Measurements from ENCODE around the gene MARK3. TPM values are rescaled to one million over a fixed set of nuclear protein-coding genes. Genes with fewer than 3 reads are reported as not detected.

MARK3 gene
- total RNA-seq, 2 experiments from 2014 or later: 76.8 to 86.7 TPM

DNA sequence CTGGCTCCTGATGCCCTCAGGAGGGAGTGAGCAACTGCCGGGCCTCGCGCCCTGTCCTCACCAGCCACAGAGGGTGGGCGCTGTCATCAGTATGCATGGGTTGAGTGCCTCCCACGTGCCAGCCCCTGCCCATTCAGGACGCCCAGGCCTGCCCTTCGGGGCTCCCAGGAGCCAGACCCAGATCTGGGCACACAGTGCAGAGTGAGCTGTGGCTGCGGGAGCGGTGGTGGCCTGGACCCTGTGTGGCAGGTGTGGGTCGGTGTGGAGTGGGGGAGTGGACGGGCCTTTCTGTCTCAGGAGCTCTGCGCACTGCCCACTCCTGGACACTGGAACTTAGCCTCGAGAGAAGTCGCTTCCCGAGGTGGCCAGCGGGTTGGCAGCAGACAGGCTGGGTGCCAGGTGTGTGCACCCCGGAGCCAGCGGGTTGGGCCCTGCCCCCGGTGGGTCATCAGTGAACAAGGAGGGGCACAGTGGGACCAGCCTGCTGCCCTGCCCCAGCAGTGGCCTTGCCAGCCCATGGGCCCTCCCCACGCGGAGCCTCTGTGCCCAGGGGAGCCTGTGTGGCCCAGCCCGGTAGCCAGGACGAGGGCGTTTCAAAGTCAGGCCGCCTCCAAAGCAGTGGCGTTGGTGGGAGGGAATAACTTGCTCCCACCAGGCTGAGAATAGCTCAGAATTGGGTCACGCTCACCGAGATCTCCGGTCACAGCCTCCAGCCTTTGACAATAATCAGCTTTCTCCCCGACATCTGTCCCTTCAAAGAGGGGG, 153.3 kb downstream of the MARK3 start:
- H3K4me1 Mint-ChIP-seq (ENCODE audit: low read depth): no peaks in the 10 kb centered on the region
- ATAC-seq (no peak), DNase-seq (no peak)
- H3K27me3 Mint-ChIP-seq (ENCODE audit: low read depth): no peaks in the 10 kb centered on the region
- no peak overlapping the region for H3K27ac Mint-ChIP-seq
- no peaks in the 10 kb centered on the region for H3K36me3 Mint-ChIP-seq (ENCODE audit: low read depth)
- ChIA-PET CTCF (no interaction called here), POLR2A (no interaction called here)
- H3K9me3 Mint-ChIP-seq (ENCODE audit: insufficient read depth): no peaks in the 10 kb centered on the region
- no peak overlapping the region for H3K4me3 Mint-ChIP-seq

DNA sequence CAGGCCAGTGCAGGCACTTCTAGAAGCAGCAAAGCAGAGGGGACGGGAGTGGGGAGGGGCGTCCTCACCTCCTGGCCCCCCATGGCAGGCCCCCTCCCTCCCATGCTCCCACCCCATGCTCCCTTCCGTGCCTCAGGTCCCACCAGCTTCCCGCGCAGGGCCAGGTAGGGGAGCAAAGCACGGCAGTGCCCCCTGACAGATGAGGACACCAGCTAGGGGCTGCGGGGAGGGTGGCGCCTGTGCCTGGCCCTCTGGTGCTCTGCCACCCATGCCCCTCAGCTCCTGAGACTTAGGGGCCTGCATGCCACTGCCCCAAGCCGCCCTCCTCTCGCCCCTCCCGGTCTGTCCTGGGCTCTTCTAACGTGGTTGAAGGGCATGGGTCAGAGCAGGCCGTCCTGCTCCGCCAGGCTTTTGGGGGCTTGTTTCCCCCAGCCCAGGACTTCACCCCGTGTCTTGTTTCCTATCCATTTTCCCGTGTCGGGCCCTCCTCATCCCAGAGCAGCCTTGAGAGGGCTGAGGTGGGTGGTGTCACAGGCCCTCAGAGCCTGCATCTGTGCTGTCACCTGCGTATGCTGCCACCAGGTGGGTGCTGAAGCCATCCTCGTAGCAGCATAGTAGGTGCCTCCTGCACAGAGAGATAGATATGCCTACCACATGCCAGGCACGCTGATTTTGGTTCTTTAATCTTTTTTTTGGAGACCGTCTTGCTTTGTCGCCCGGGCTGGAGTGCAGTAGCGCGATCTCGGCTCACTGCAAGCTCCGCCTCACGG, 154.0 kb downstream of the MARK3 start:
- Mint-ChIP-seq H3K4me1 (ENCODE audit: low read depth) (no peaks in the 10 kb centered on the region), H3K4me3 (no peak overlapping the region), H3K27ac (no peak overlapping the region), H3K9me3 (ENCODE audit: insufficient read depth) (no peaks in the 10 kb centered on the region), H3K36me3 (ENCODE audit: low read depth) (no peaks in the 10 kb centered on the region), H3K27me3 (ENCODE audit: low read depth) (no peaks in the 10 kb centered on the region)
- DNase-seq: no peak
- ATAC-seq: no peak
- ChIA-PET POLR2A (no interaction called here), CTCF (no interaction called here)

DNA sequence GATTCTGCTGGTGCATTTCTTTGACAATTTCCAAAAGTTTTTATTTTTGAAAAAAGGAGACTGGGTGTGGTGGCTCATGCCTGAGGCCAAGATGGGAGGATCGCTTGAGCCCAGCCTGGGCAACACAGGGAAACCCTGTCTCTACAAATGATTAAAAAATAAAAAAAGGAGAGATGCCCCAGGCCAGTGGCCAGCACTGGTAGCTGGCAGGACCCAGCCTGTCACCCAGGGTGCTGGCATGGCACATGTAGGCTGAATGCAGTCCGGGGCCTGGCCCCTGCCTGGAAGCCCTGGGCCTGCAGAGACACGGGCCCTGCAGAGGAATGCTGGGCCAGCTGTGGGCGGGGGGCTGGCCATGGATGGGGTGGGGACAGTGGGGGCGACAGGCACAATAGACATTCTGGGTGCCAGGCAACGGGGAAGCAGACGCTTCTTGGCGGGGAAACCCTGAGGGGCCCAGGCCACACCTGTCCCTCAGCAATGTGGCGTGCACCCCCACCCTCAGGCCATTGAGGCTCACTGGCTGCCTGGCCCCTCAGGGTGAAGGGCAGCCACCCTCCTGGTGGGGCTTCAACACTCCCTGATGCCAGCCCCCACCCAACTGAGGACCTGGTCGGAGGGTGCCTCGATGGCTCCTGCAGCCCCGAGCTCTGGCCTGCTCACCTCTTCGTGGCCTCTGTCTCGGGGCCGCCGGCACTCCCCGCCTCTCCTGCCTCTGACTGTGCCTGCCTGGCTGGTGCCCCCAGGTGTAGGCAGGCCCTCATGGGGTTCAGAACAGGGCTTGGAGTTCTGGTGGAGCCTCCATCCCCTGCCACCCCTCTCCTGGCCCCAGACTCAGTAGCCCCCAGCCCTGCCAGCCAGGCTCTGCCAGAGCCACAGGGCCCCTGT, 155.8 kb downstream of the MARK3 start:
- CTCF ChIA-PET: no interaction called here
- Mint-ChIP-seq H3K36me3 (ENCODE audit: low read depth) (no peaks in the 10 kb centered on the region), H3K9me3 (ENCODE audit: insufficient read depth) (no peaks in the 10 kb centered on the region), H3K4me3 (no peak overlapping the region), H3K27ac (no peak overlapping the region), H3K27me3 (ENCODE audit: low read depth) (no peaks in the 10 kb centered on the region), H3K4me1 (ENCODE audit: low read depth) (no peaks in the 10 kb centered on the region)
- DNase-seq (no peak), ATAC-seq (no peak)
- POLR2A ChIA-PET: no interaction called here

DNA sequence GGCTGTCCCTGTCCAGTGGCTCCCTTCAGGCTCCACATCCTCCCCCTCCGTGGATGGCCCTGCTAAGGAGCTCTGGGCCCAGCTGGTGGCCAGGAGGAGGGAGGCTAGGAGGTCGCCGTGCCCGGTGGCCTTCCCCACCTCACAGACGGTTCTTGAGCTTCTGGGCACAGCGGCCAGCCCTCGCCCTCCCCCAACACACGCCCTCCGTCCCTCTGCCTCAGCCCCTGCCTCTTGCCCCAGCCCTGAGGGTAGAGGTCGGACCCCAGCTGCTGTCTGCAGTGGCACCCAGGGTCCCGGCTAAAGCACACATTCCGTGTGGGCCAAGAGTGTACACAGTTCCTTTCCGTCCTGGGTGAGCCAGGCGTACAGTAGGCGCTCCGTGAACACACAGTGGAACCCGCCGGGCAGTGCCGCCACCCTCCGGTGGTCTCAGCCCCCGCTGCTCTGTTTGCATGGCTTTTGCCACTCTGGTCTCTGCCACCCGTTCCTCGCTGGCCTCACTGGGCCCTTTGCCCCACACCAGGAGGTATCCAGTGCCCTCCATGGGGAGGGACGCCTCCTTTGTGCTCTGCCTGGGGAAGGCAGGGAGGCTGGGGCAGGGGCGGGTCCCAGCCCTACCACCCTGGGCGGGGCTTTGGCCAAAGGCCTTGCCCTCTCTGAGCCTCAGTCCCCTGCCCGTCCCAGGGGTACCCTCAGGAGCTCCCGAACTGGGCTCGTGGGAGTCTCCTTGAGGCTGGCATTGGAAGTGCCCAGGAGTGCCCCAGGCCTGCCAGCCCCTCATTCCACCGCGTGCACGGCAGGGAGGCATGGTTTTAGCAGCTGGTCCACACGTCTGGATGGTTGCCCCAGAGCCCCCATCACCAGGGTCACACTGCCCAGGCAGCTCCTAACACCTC, 156.7 kb downstream of the MARK3 start:
- H3K27ac Mint-ChIP-seq: no peak overlapping the region
- no peaks in the 10 kb centered on the region for H3K36me3 Mint-ChIP-seq (ENCODE audit: low read depth)
- CTCF ChIA-PET: no interaction called here
- no peak overlapping the region for H3K4me3 Mint-ChIP-seq
- DNase-seq: no peak
- H3K9me3 Mint-ChIP-seq (ENCODE audit: insufficient read depth): no peaks in the 10 kb centered on the region
- H3K4me1 Mint-ChIP-seq (ENCODE audit: low read depth): no peaks in the 10 kb centered on the region
- POLR2A ChIA-PET: no interaction called here
- no peak for ATAC-seq
- H3K27me3 Mint-ChIP-seq (ENCODE audit: low read depth): no peaks in the 10 kb centered on the region

DNA sequence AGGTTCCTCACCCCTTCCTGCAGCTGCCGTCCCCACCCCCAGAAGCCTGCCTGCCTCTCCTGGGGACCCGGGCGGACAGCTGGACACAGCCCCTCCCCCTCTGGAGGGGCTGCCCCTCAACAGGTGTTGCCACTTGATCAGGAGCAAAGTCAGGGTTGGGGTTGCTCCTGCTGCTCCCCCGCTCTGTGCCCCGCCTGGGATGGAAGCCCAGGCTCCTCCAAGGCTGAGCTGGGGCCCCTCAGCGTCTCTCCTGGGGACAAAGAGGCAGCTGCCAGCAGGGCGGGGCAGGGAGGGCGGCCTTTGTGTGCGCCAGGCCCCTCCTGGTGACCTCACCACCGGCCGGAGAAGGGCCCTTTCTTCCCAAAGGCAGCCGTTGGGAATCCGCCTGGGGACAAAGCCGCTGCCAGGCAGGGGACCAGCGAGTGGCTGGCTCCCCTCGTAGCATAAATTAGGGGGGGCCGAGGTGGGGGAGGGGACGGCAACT, 157.4 kb downstream of the MARK3 start:
- DNase-seq (no peak), ATAC-seq (no peak)
- no peaks in the 10 kb centered on the region for H3K27me3 Mint-ChIP-seq (ENCODE audit: low read depth)
- no peak overlapping the region for H3K27ac Mint-ChIP-seq
- no peak overlapping the region for H3K4me3 Mint-ChIP-seq
- ChIA-PET POLR2A (no interaction called here), CTCF (interaction anchor here (1.3 kb wide), 1 partner anchor 24 kb away, joined by 3 read pairs; no protein-coding TSS in a partner anchor)
- H3K36me3 Mint-ChIP-seq (ENCODE audit: low read depth): no peaks in the 10 kb centered on the region
- H3K9me3 Mint-ChIP-seq (ENCODE audit: insufficient read depth): no peaks in the 10 kb centered on the region
- no peaks in the 10 kb centered on the region for H3K4me1 Mint-ChIP-seq (ENCODE audit: low read depth)

DNA sequence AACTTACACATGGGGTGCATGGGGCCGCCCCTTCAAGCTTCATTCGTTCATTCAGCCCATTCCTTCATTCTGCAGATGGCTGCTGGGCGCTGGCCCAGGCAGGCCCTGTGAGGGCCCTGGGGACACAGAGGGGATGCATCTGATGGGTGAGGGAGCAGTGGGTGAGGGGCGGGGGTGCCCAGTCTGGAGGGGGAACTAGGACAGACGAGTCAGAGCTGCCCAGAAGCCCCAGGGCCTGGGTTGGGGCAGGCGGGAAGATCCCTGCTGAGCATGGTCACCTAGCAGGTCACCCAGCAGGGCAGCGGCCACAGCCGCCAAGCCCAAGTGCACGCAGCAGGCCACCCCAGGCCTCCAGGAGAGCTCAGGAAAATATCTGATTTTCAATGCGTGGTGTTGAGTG, 157.9 kb downstream of the MARK3 start:
- no peaks in the 10 kb centered on the region for H3K27me3 Mint-ChIP-seq (ENCODE audit: low read depth)
- no peak overlapping the region for H3K4me3 Mint-ChIP-seq
- ATAC-seq (no peak), DNase-seq (no peak)
- H3K4me1 Mint-ChIP-seq (ENCODE audit: low read depth): no peaks in the 10 kb centered on the region
- no peaks in the 10 kb centered on the region for H3K9me3 Mint-ChIP-seq (ENCODE audit: insufficient read depth)
- ChIA-PET POLR2A (no interaction called here), CTCF (interaction anchor here (1.3 kb wide), 1 partner anchor 24 kb away, joined by 3 read pairs; no protein-coding TSS in a partner anchor)
- H3K36me3 Mint-ChIP-seq (ENCODE audit: low read depth): no peaks in the 10 kb centered on the region
- H3K27ac Mint-ChIP-seq: no peak overlapping the region

DNA sequence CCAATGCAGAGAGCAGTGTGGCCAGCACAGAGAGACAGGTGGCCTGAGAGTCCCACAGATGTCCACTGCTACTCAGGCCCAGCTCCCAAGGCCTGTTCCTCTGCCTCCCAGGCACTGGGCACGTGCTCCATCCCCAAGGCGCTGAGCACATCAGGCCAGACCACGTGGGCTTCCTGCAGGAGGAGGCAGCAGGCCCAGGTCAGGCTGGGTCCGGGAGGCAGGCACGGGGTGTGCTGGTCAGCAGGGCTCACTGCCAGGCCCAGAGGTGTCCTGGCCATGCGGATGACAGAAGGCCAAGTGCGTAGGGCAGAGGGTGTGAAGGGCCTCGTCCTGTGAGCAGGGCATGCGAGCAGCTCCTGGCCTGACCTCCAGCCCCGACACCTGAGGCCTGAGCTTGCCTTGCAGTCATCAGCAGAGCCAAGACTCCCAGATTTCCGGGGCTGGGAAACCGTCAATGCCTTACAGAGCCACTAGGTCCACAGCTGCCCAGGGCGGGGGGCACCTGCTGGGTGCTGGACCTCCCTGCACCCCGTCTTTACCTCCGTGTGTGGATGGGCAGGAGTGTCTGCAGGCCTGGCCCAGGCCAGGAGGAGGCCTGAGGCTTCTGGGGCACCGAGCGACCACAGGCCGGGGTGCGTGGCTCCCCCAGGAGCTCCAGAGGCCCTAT, 158.6 kb downstream of the MARK3 start:
- no peak overlapping the region for H3K4me3 Mint-ChIP-seq
- POLR2A ChIA-PET: interaction anchor here (0.6 kb wide), 1 partner anchor 14 kb away, joined by 3 read pairs; no protein-coding TSS in a partner anchor
- no peaks in the 10 kb centered on the region for H3K4me1 Mint-ChIP-seq (ENCODE audit: low read depth)
- H3K9me3 Mint-ChIP-seq (ENCODE audit: insufficient read depth): no peaks in the 10 kb centered on the region
- no peaks in the 10 kb centered on the region for H3K36me3 Mint-ChIP-seq (ENCODE audit: low read depth)
- DNase-seq: no peak
- CTCF ChIA-PET: interaction anchor here (1.3 to 3.7 kb wide), 2 partner anchors 25 to 44 kb away, joined by 3 to 18 read pairs; no protein-coding TSS in a partner anchor
- H3K27me3 Mint-ChIP-seq (ENCODE audit: low read depth): no peaks in the 10 kb centered on the region
- ATAC-seq: no peak
- H3K27ac Mint-ChIP-seq: no peak overlapping the region

DNA sequence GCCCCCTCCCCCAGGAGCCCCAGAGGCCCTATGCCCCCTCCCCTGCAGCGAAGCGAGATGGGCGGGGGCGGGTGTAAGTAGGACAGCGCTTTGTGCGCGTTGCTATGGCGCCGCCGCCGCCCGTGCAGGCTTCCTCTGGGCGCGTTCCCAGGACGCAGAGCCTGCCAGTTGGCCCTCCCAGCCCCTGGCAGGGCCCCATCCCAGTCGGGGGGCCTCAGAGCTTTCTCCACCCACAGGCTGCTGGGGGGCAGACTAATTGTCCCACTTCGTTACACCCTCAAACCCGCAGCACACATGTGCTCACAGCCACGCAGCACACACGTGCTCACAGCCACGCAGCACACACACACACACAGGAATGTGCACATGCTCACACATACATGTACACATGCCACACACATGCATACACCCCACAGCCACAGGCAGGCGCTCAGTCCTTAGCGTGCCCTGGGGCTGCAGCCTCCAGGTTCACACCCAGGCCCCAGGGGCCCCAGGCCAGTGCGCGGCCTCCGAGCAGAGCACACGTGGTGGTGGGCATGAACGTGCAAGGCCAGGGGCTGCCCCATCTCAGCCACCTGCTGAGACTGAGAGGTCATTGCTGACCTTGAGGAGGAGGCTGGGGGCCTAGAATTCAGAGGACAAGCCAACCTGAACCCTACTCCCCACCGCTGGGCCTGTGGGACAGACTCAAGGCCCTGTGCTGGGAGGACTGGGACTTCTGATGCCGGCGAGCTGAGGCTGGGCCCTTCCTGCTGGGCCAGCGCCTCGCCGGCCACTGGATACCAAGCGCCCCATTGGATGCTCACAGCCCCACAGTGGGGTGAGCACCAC, 159.4 kb downstream of the MARK3 start:
- Mint-ChIP-seq H3K27ac (no peak overlapping the region), H3K9me3 (ENCODE audit: insufficient read depth) (no peaks in the 10 kb centered on the region), H3K27me3 (ENCODE audit: low read depth) (no peaks in the 10 kb centered on the region), H3K36me3 (ENCODE audit: low read depth) (no peaks in the 10 kb centered on the region), H3K4me1 (ENCODE audit: low read depth) (no peaks in the 10 kb centered on the region), H3K4me3 (no peak overlapping the region)
- no peak for DNase-seq
- no peak for ATAC-seq
- ChIA-PET CTCF (interaction anchor here (2.2 to 3.7 kb wide), 2 partner anchors 26 to 45 kb away, joined by 9 to 18 read pairs; no protein-coding TSS in a partner anchor), POLR2A (interaction anchor here (0.6 to 1.4 kb wide), 2 partner anchors 10 to 15 kb away, joined by 3 to 5 read pairs; no protein-coding TSS in a partner anchor)

DNA sequence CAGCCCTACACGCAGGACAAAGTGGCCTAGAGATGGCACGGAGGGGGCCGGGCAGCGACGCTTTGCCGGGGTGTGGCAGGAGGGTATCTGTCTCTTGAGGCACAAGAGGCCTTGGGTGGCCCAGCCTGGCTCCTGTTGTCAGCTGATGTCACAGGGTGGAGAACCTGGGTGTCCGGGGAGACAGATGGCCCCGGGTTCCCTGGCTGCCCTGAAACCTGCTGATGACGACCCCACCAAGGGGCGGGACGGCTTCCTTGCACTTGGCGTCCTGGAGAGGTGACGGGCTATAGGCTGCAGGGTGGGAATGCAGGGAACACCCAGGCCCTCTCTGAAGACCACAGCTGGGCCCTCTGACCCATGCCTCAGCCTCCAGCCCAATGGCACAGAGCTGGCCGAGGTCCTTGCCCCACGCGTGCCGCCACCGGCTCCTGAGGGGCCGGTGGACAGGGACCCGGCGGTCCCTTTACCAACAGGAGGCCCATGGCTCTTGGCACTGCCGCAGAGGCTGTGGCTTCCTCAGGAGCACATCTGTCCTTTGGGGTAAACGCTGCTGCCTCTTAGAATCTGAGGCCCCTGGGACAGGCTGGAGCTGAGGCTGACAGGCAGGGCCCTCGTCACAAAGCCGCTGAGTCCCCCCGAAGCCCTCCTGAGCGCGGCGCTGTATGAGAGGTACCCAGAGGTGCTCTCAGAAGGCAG, 160.2 kb downstream of the MARK3 start:
- H3K27me3 Mint-ChIP-seq (ENCODE audit: low read depth): no peaks in the 10 kb centered on the region
- no peaks in the 10 kb centered on the region for H3K9me3 Mint-ChIP-seq (ENCODE audit: insufficient read depth)
- H3K4me1 Mint-ChIP-seq (ENCODE audit: low read depth): no peaks in the 10 kb centered on the region
- no peak overlapping the region for H3K4me3 Mint-ChIP-seq
- H3K36me3 Mint-ChIP-seq (ENCODE audit: low read depth): no peaks in the 10 kb centered on the region
- CTCF ChIA-PET: interaction anchor here (2.2 to 3.7 kb wide), 2 partner anchors 26 to 46 kb away, joined by 9 to 18 read pairs; no protein-coding TSS in a partner anchor
- no peak overlapping the region for H3K27ac Mint-ChIP-seq
- DNase-seq: no peak
- POLR2A ChIA-PET: interaction anchor here (1.4 kb wide), 1 partner anchor 9 kb away, joined by 5 read pairs; no protein-coding TSS in a partner anchor
- ATAC-seq: no peak

Measured in activated CD8-positive, alpha-beta T cell treated with anti-CD3 and anti-CD28 coated beads, Interleukin-2, amount 10 ng/mL, durations not matched to agents 7 days and 5 days (primary cell).